GM12878 (cell line): ENCODE data around the gene GPSM3. TPM values are rescaled to one million over a fixed set of nuclear protein-coding genes. Genes with fewer than 3 reads are reported as not detected.
A peak's percentile ranks its signal among the peaks of the same experiment; 100 is the strongest.

Experiments used
- ATAC-seq: fragments of 200-7000 bp; cut with Tn5 transposase; 3 replicates; pipeline ENCODE4 v1.9.1; 2020; ENCODE audit warnings: mild to moderate bottlenecking, moderate library complexity
- BruUV-seq: library from RNA; stranded (reverse); fragments of 400-500 nt; replicated peaks from 2 replicates; lab custom pipeline; 2021; lab: Mats Ljungman, UMichigan
- CTCF ChIA-PET: fragments of 300-600 bp; sonication (Branson Sonifier 250); formaldehyde crosslinking; extraction: SDS; loops from one replicate; lab custom pipeline; 2021; ENCODE audit warnings: inconsistent platforms; lab: Yijun Ruan, JAX
- POLR2A ChIA-PET: fragments of 350-600 bp; formaldehyde crosslinking; extraction: SDS; loops from one replicate; lab custom pipeline; 2021; ENCODE audit warnings: inconsistent platforms; lab: Charles Lee
- RAD21 ChIA-PET: fragments of 300-600 bp; sonication (Branson Sonifier 250); formaldehyde crosslinking; loops from one replicate; lab custom pipeline; 2023; ENCODE audit warnings: antibody characterized with exemption; ENCODE audit not compliant: unreplicated experiment; lab: Charles Lee
- SMC1A ChIA-PET: fragments of 300-600 bp; sonication (Branson Sonifier 250); formaldehyde crosslinking; loops from one replicate; lab custom pipeline; 2023; ENCODE audit not compliant: unreplicated experiment, uncharacterized antibody; lab: Charles Lee
- DNase-seq: peaks from one replicate; pipeline ENCODE4 v3.0.0-alpha.2; 2011; ENCODE audit warnings: low read depth, low spot score
- FAIRE-seq: peaks from 3 replicates; lab custom pipeline; 2011; peaks lifted over from hg19 to GRCh38; lab: Jason Lieb, UNC
- H2AFZ ChIP-seq: 2 replicates; pipeline ENCODE4 v1.6.0; 2011; ENCODE audit warnings: low read depth, low read length, control low read depth; ENCODE audit not compliant: control insufficient read depth
- H3K27ac ChIP-seq: 2 replicates; pipeline ENCODE4 v1.5.1; 2011; ENCODE audit warnings: control low read depth; ENCODE audit not compliant: control insufficient read depth, insufficient read depth
- H3K27me3 ChIP-seq, 2 experiments: replicated peaks in 1 of 2; 2 replicates each; pipeline versions ENCODE4 v1.6.0 to v1.6.1; 2011; ENCODE audit warnings: low read length in 1 of 2; ENCODE audit not compliant: control insufficient read depth in 2 of 2, insufficient read depth in 2 of 2
- H3K36me3 ChIP-seq, 2 experiments: 2 replicates each; pipeline ENCODE4 v1.5.1; 2011; ENCODE audit warnings: low read length in 1 of 2; ENCODE audit not compliant: control insufficient read depth in 2 of 2, insufficient read depth in 2 of 2
- H3K4me1 ChIP-seq: 2 replicates; pipeline ENCODE4 v1.6.1; 2011; ENCODE audit warnings: mild to moderate bottlenecking, low read length, moderate library complexity, mixed read lengths; ENCODE audit not compliant: control insufficient read depth, insufficient read depth
- H3K4me2 ChIP-seq: 2 replicates; pipeline ENCODE4 v1.6.0; 2011; ENCODE audit warnings: control low read depth; ENCODE audit not compliant: control insufficient read depth, insufficient read depth
- H3K4me3 ChIP-seq: fragments of 200-600 bp; sonication (generic); 2 replicates; pipeline ENCODE4 v1.5.1; 2016
- H3K79me2 ChIP-seq: 2 replicates; pipeline ENCODE4 v1.6.0; 2011; ENCODE audit warnings: low read length; ENCODE audit not compliant: control insufficient read depth, insufficient read depth
- H3K9ac ChIP-seq: 2 replicates; pipeline ENCODE4 v1.8.0; 2011; ENCODE audit warnings: low read length, control low read depth, mixed read lengths; ENCODE audit not compliant: control insufficient read depth, insufficient read depth
- H3K9me3 ChIP-seq: replicated peaks from 3 replicates; pipeline ENCODE4 v1.5.1; 2011; ENCODE audit warnings: mild to moderate bottlenecking, low read length; ENCODE audit not compliant: control insufficient read depth, insufficient read depth
- H4K20me1 ChIP-seq: 2 replicates; pipeline ENCODE4 v1.6.0; 2011; ENCODE audit not compliant: control insufficient read depth, insufficient read depth
- ATF3 ChIP-seq: IDR thresholded peaks from 2 replicates; pipeline ENCODE4 v1.6.1; 2011; ENCODE audit warnings: low read depth, mild to moderate bottlenecking, low read length, moderate library complexity, borderline replicate concordance; ENCODE audit errors: extremely low read depth
- CHD4 ChIP-seq: fragments of 200-600 bp; sonication (generic); IDR thresholded peaks from 2 replicates; pipeline ENCODE4 v1.6.1; 2016; ENCODE audit warnings: mild to moderate bottlenecking
- CREM ChIP-seq: IDR thresholded peaks from 2 replicates; pipeline ENCODE4 v1.6.1; 2014; ENCODE audit warnings: antibody characterized with exemption, low read depth
- IRF4 ChIP-seq: IDR thresholded peaks from 2 replicates; pipeline ENCODE4 v1.6.1; 2011; ENCODE audit warnings: low read depth, low read length
- JUNB ChIP-seq: IDR thresholded peaks from 2 replicates; pipeline ENCODE4 v1.6.1; 2016; ENCODE audit warnings: antibody characterized with exemption, mild to moderate bottlenecking
- KLF5 ChIP-seq: fragments of 450-650 bp; IDR thresholded peaks from 2 replicates; pipeline ENCODE4 v1.6.1; 2014; ENCODE audit warnings: mild to moderate bottlenecking; ENCODE audit not compliant: partially characterized antibody
- MTA2 ChIP-seq: fragments of 450-650 bp; IDR thresholded peaks from 2 replicates; pipeline ENCODE4 v1.6.1; 2016; ENCODE audit warnings: low read depth, mild to moderate bottlenecking, moderate library complexity
- REST ChIP-seq: IDR thresholded peaks from 2 replicates; pipeline ENCODE4 v1.6.1; 2012; ENCODE audit warnings: mild to moderate bottlenecking, low read depth, low read length
- ZZZ3 ChIP-seq: IDR thresholded peaks from 2 replicates; pipeline ENCODE4 v1.6.1; 2011; ENCODE audit warnings: low read depth; ENCODE audit not compliant: control insufficient read depth, insufficient read length
- WGBS: methylation state at CpG from one replicate; pipeline ENCODE4 v1.1.6; 2016; ENCODE audit warnings: low lambda C conversion rate; ENCODE audit not compliant: insufficient replicate concordance, insufficient coverage; ENCODE audit errors: missing lambda C conversion rate; 5-methylcytosine and 5-hydroxymethylcytosine counted together
- in situ Hi-C: fragments of 300-500 bp; cut with MboI; formaldehyde crosslinking; loops from 9 replicates; pipeline ENCODE4 v1.14.3; 2018; ENCODE audit warnings: mixed read lengths
- intact Hi-C: fragments of 100-400 bp; cut with micrococcal nuclease; formaldehyde crosslinking; loops from one replicate; pipeline ENCODE4 v1.14.2; 2022; ENCODE audit not compliant: unreplicated experiment
- polyA plus RNA-seq, 11 experiments: library from polyadenylated mRNA; depleted of rRNA in 4 of 11; unstranded in 6 of 11; stranded (reverse) in 5 of 11; fragments of >200 nt; fragmentation: Nextera tagmentation in 4 of 11; fragmentation: Illumina TruSeq in 1 of 11; extraction: Ambion mirVana in 4 of 11; extraction: Trizol in 1 of 11; gene quantifications; 1 replicate in 1 of 11; 2 replicates in 10 of 11; pipeline versions ENCODE4 v1.2.1 to v1.2.3, GENCODE V29; 2011 to 2016; ENCODE audit warnings: inconsistent platforms in 2 of 11, missing spikeins in 2 of 11, low read depth in 1 of 11
- total RNA-seq, 4 experiments: library from RNA; depleted of rRNA in 3 of 4; stranded (reverse); fragments of >200 nt in 3 of 4; fragmentation: Illumina TruSeq in 1 of 4; extraction: Trizol in 1 of 4; gene quantifications; 2 replicates each; pipeline versions ENCODE4 v1.2.1 to v1.2.3, GENCODE V29; 2013 to 2021
- TF ChIP-seq, protein P1 (sequence below): fragments of 150-350 bp; IDR thresholded peaks from 2 replicates; pipeline ENCODE4 v1.6.1; 2016; ENCODE audit warnings: low read depth, low read length

The GPSM3 gene
- total and polyA plus RNA-seq, 10 of the 15 experiments (the other 5 are each of a cell fraction or from before 2014, with no cell fraction given): 22.0 to 137 (median 113) TPM

GRCh38 chr6:32179766-32180405 is 12.6 kb downstream of the GPSM3 start:
- Histone ChIP-seq H3K79me2 (peaks cover 20% of the 10 kb centered on the region), H3K27ac (no peak overlapping the region)
- ATAC-seq: no peak

More at GRCh38 chr6:32179766-32180405, 12.6 kb downstream of the GPSM3 start:
- in situ Hi-C loops (no loop called here), intact Hi-C loops (no loop called here)
- POLR2A ChIA-PET: interaction anchor here (0.7 to 5.7 kb wide), 4 partner anchors 10 to 74 kb away, joined by 3 to 123 read pairs (median 31); partner anchors contain the start of genes ATF6B, GPSM3 and PBX2
- H3K4me2 ChIP-seq: peak overlapping the region; percentile 77
- CTCF ChIA-PET: interaction anchor here (0.9 to 2.2 kb wide), 3 partner anchors 11 to 51 kb away, joined by 3 to 19 read pairs (median 3); no protein-coding TSS in a partner anchor
- H3K27me3 ChIP-seq: no peaks in the 10 kb centered on the region
- H3K36me3 ChIP-seq: peaks cover 3 to 4% of the 10 kb centered on the region in 2 experiments; a peak in 3 of 4 replicates
- H3K9ac ChIP-seq: peak overlapping the region; percentile 91
- peak; percentile 7 for FAIRE-seq
- no peaks in the 10 kb centered on the region for H4K20me1 ChIP-seq
- H3K4me1 ChIP-seq: peaks cover 6% of the 10 kb centered on the region
- no peaks in the 10 kb centered on the region for H3K9me3 ChIP-seq
- DNase-seq: no peak
- 76% methylated on average over 10 of the region's 10 CpGs for WGBS
- no TSS peak for BruUV-seq
- no peak for TF ChIP-seq ZZZ3
- no peak for TF ChIP-seq CHD4
- no peak for TF ChIP-seq JUNB
- no peak for TF ChIP-seq MTA2
- TF ChIP-seq IRF4: no peak
- TF ChIP-seq, protein P1, sequence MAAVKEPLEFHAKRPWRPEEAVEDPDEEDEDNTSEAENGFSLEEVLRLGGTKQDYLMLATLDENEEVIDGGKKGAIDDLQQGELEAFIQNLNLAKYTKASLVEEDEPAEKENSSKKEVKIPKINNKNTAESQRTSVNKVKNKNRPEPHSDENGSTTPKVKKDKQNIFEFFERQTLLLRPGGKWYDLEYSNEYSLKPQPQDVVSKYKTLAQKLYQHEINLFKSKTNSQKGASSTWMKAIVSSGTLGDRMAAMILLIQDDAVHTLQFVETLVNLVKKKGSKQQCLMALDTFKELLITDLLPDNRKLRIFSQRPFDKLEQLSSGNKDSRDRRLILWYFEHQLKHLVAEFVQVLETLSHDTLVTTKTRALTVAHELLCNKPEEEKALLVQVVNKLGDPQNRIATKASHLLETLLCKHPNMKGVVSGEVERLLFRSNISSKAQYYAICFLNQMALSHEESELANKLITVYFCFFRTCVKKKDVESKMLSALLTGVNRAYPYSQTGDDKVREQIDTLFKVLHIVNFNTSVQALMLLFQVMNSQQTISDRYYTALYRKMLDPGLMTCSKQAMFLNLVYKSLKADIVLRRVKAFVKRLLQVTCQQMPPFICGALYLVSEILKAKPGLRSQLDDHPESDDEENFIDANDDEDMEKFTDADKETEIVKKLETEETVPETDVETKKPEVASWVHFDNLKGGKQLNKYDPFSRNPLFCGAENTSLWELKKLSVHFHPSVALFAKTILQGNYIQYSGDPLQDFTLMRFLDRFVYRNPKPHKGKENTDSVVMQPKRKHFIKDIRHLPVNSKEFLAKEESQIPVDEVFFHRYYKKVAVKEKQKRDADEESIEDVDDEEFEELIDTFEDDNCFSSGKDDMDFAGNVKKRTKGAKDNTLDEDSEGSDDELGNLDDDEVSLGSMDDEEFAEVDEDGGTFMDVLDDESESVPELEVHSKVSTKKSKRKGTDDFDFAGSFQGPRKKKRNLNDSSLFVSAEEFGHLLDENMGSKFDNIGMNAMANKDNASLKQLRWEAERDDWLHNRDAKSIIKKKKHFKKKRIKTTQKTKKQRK: no peak
- no peak for TF ChIP-seq CREM
- no peak for TF ChIP-seq ATF3
- TF ChIP-seq REST: no peak
- TF ChIP-seq KLF5: no peak
- SMC1A ChIA-PET: interaction anchor here (1.7 to 4.2 kb wide), 2 partner anchors 9 to 12 kb away, joined by 6 to 41 read pairs; partner anchors contain the start of genes GPSM3 and PBX2
- H3K4me3 ChIP-seq: peak overlapping the region; percentile 86; the same call in 1 of the 2 replicates
- H2AFZ ChIP-seq: no peak overlapping the region
- RAD21 ChIA-PET: interaction anchor here (1.5 to 1.9 kb wide), 3 partner anchors 11 to 16 kb away, joined by 6 to 9 read pairs (median 7); partner anchors contain the start of gene GPSM3
